ENCODE data around the gene XRRA1.

XRRA1 gene

GRCh38 chr11:74824285-74824982 lies 124.5 kb downstream of the XRRA1 start:
- no peak for DNase-seq

GRCh38 chr11:74822170-74822569 lies 126.7 kb downstream of the XRRA1 start:
- no peak for DNase-seq

- no peak for DNase-seq
Observed at GRCh38 chr11:74820763-74821162, 128.1 kb downstream of the XRRA1 start.

GRCh38 chr11:74819400-74819799 lies 129.5 kb downstream of the XRRA1 start:
- DNase-seq, result no peak

- DNase-seq, result no peak
Observed at GRCh38 chr11:74818283-74818946, 130.5 kb downstream of the XRRA1 start.

- DNase-seq, result no peak
Observed at GRCh38 chr11:74816664-74817063, 132.2 kb downstream of the XRRA1 start.

GRCh38 chr11:74815966-74816365 lies 132.9 kb downstream of the XRRA1 start:
- no peak for DNase-seq

GRCh38 chr11:74809801-74810200 lies 139.1 kb downstream of the XRRA1 start:
- no peak for DNase-seq

GRCh38 chr11:74806267-74806666 lies 142.6 kb downstream of the XRRA1 start:
- DNase-seq, result no peak

GRCh38 chr11:74791333-74792100 lies 157.4 kb downstream of the XRRA1 start:
- DNase-seq, result no peak
